ENCODE measurements around the gene POTEG.
"Not testable (repeated sequence)": the region's sequence is repeated elsewhere in the genome, so short reads cannot be mapped to it uniquely, and the experiment has no call there.

The POTEG gene

GRCh38 chr14:19434241-19434640 is at the start of gene POTEG:
Gene POTEG (minus strand): TSS chr14:19434341. CDS start chr14:19434289, 52 bp downstream.
- H3K36me3 ChIP-seq (ENCODE audit: control insufficient read depth, low read length); H3F3A ChIP-seq (ENCODE audit: control insufficient read depth, insufficient read depth); H3K27ac ChIP-seq (ENCODE audit: low read depth, low read length); H3K4me2 ChIP-seq (ENCODE audit: low read length); H4K20me1 ChIP-seq (ENCODE audit: control insufficient read depth, insufficient read depth, low read depth, low read length); H3K4me3 ChIP-seq (ENCODE audit: low read length); H3K27me3 ChIP-seq (ENCODE audit: control insufficient read depth, low read length); H3K9me2 ChIP-seq (replicated peaks; ENCODE audit: control insufficient read depth, low read length); H3K4me1 ChIP-seq (ENCODE audit: control insufficient read depth, low read length); H3K79me2 ChIP-seq (ENCODE audit: control insufficient read depth, low read length); H3K9me3 ChIP-seq (ENCODE audit: control insufficient read depth, insufficient read depth, low read length): not testable (repeated sequence)

- H3K27me3 ChIP-seq (ENCODE audit: control insufficient read depth, low read length); H3K79me2 ChIP-seq (ENCODE audit: control insufficient read depth, low read length); H3K36me3 ChIP-seq (ENCODE audit: control insufficient read depth, low read length); H3K4me3 ChIP-seq (ENCODE audit: low read length); H3K9me2 ChIP-seq (replicated peaks; ENCODE audit: control insufficient read depth, low read length); H3F3A ChIP-seq (ENCODE audit: control insufficient read depth, insufficient read depth); H3K9me3 ChIP-seq (ENCODE audit: control insufficient read depth, insufficient read depth, low read length); H3K4me1 ChIP-seq (ENCODE audit: control insufficient read depth, low read length); H4K20me1 ChIP-seq (ENCODE audit: control insufficient read depth, insufficient read depth, low read depth, low read length); H3K4me2 ChIP-seq (ENCODE audit: low read length); H3K27ac ChIP-seq (ENCODE audit: low read depth, low read length): not testable (repeated sequence)
Observed at GRCh38 chr14:19482093-19482492, 48.0 kb upstream of the POTEG start.

- H3K36me3 ChIP-seq (ENCODE audit: control insufficient read depth, low read length); H4K20me1 ChIP-seq (ENCODE audit: control insufficient read depth, insufficient read depth, low read depth, low read length); H3K4me2 ChIP-seq (ENCODE audit: low read length): not testable (repeated sequence)
Observed at GRCh38 chr14:19481421-19481820, 47.3 kb upstream of the POTEG start.

GRCh38 chr14:19480491-19480890 is 46.4 kb upstream of the POTEG start:
- not testable (repeated sequence) for H3K4me1 ChIP-seq (ENCODE audit: control insufficient read depth, low read length); H3K4me2 ChIP-seq (ENCODE audit: low read length); H3K36me3 ChIP-seq (ENCODE audit: control insufficient read depth, low read length); H3K9me2 ChIP-seq (replicated peaks; ENCODE audit: control insufficient read depth, low read length); H3K79me2 ChIP-seq (ENCODE audit: control insufficient read depth, low read length); H3K27me3 ChIP-seq (ENCODE audit: control insufficient read depth, low read length); H3K9me3 ChIP-seq (ENCODE audit: control insufficient read depth, insufficient read depth, low read length); H3K4me3 ChIP-seq (ENCODE audit: low read length); H3F3A ChIP-seq (ENCODE audit: control insufficient read depth, insufficient read depth); H3K27ac ChIP-seq (ENCODE audit: low read depth, low read length); H4K20me1 ChIP-seq (ENCODE audit: control insufficient read depth, insufficient read depth, low read depth, low read length)

More at GRCh38 chr14:19481421-19481820, 47.3 kb upstream of the POTEG start:
- H3K9me2 ChIP-seq (replicated peaks; ENCODE audit: control insufficient read depth, low read length); H3F3A ChIP-seq (ENCODE audit: control insufficient read depth, insufficient read depth); H3K79me2 ChIP-seq (ENCODE audit: control insufficient read depth, low read length); H3K4me1 ChIP-seq (ENCODE audit: control insufficient read depth, low read length); H3K4me3 ChIP-seq (ENCODE audit: low read length); H3K27ac ChIP-seq (ENCODE audit: low read depth, low read length); H3K9me3 ChIP-seq (ENCODE audit: control insufficient read depth, insufficient read depth, low read length); H3K27me3 ChIP-seq (ENCODE audit: control insufficient read depth, low read length): not testable (repeated sequence)

GRCh38 chr14:19445761-19446160 is 11.6 kb upstream of the POTEG start:
- not testable (repeated sequence) for H3K4me2 ChIP-seq (ENCODE audit: low read length); H3K27ac ChIP-seq (ENCODE audit: low read depth, low read length); H3K9me3 ChIP-seq (ENCODE audit: control insufficient read depth, insufficient read depth, low read length); H3K27me3 ChIP-seq (ENCODE audit: control insufficient read depth, low read length); H3K9me2 ChIP-seq (replicated peaks; ENCODE audit: control insufficient read depth, low read length); H4K20me1 ChIP-seq (ENCODE audit: control insufficient read depth, insufficient read depth, low read depth, low read length); H3K4me1 ChIP-seq (ENCODE audit: control insufficient read depth, low read length); H3F3A ChIP-seq (ENCODE audit: control insufficient read depth, insufficient read depth); H3K79me2 ChIP-seq (ENCODE audit: control insufficient read depth, low read length); H3K36me3 ChIP-seq (ENCODE audit: control insufficient read depth, low read length); H3K4me3 ChIP-seq (ENCODE audit: low read length)

- not testable (repeated sequence) for H3K9me2 ChIP-seq (replicated peaks; ENCODE audit: control insufficient read depth, low read length); H3K36me3 ChIP-seq (ENCODE audit: control insufficient read depth, low read length); H3K4me2 ChIP-seq (ENCODE audit: low read length); H3K27ac ChIP-seq (ENCODE audit: low read depth, low read length); H3K27me3 ChIP-seq (ENCODE audit: control insufficient read depth, low read length); H3K79me2 ChIP-seq (ENCODE audit: control insufficient read depth, low read length); H3K9me3 ChIP-seq (ENCODE audit: control insufficient read depth, insufficient read depth, low read length); H3F3A ChIP-seq (ENCODE audit: control insufficient read depth, insufficient read depth); H3K4me3 ChIP-seq (ENCODE audit: low read length); H3K4me1 ChIP-seq (ENCODE audit: control insufficient read depth, low read length); H4K20me1 ChIP-seq (ENCODE audit: control insufficient read depth, insufficient read depth, low read depth, low read length)
Observed at GRCh38 chr14:19439826-19440225, 5.7 kb upstream of the POTEG start.

GRCh38 chr14:19439219-19439618 is 5.1 kb upstream of the POTEG start:
- H3K36me3 ChIP-seq (ENCODE audit: control insufficient read depth, low read length); H3K9me2 ChIP-seq (replicated peaks; ENCODE audit: control insufficient read depth, low read length); H3F3A ChIP-seq (ENCODE audit: control insufficient read depth, insufficient read depth); H4K20me1 ChIP-seq (ENCODE audit: control insufficient read depth, insufficient read depth, low read depth, low read length); H3K79me2 ChIP-seq (ENCODE audit: control insufficient read depth, low read length); H3K4me1 ChIP-seq (ENCODE audit: control insufficient read depth, low read length); H3K4me3 ChIP-seq (ENCODE audit: low read length); H3K27ac ChIP-seq (ENCODE audit: low read depth, low read length); H3K27me3 ChIP-seq (ENCODE audit: control insufficient read depth, low read length); H3K4me2 ChIP-seq (ENCODE audit: low read length); H3K9me3 ChIP-seq (ENCODE audit: control insufficient read depth, insufficient read depth, low read length): not testable (repeated sequence)

GRCh38 chr14:19437126-19437443 is 2.9 kb upstream of the POTEG start:
- not testable (repeated sequence) for H3K4me3 ChIP-seq (ENCODE audit: low read length); H3K27me3 ChIP-seq (ENCODE audit: control insufficient read depth, low read length); H3K79me2 ChIP-seq (ENCODE audit: control insufficient read depth, low read length); H3K9me3 ChIP-seq (ENCODE audit: control insufficient read depth, insufficient read depth, low read length); H3K27ac ChIP-seq (ENCODE audit: low read depth, low read length); H3K36me3 ChIP-seq (ENCODE audit: control insufficient read depth, low read length); H3K9me2 ChIP-seq (replicated peaks; ENCODE audit: control insufficient read depth, low read length); H3K4me1 ChIP-seq (ENCODE audit: control insufficient read depth, low read length); H3F3A ChIP-seq (ENCODE audit: control insufficient read depth, insufficient read depth); H3K4me2 ChIP-seq (ENCODE audit: low read length); H4K20me1 ChIP-seq (ENCODE audit: control insufficient read depth, insufficient read depth, low read depth, low read length)
